Measurements from ENCODE around the gene EN2.

GRCh38 chr7:155467846-155468784 is 10.2 kb downstream of the EN2 start:
- TF ChIP-seq POLR2A (IDR thresholded peaks at IDR 0.05; ENCODE audit: low read depth, low read length) (no peak), TAF1 (IDR thresholded peaks at IDR 0.05; ENCODE audit: borderline replicate concordance, low read depth, low read length) (no peak), POLR2AphosphoS5 (IDR thresholded peaks at IDR 0.05; ENCODE audit: low read depth, low read length) (no peak)

All from GM12892 (cell line).